H9 (cell line): ENCODE results near the gene SETSIP. TPM values are rescaled to one million over a fixed set of nuclear protein-coding genes. Genes with fewer than 3 reads are reported as not detected.
"Not testable (repeated sequence)": the region's sequence is repeated elsewhere in the genome, so short reads cannot be mapped to it uniquely, and the experiment has no call there.

Experiments
- DNase-seq: peaks from one replicate; pipeline ENCODE4 v3.0.0-alpha.2; 2017
- H2AFZ ChIP-seq: one replicate; pipeline ENCODE4 v1.6.1; 2013; ENCODE audit warnings: mild to moderate bottlenecking, low read length, control low read depth, moderate library complexity
- H2AK5ac ChIP-seq: 2 replicates; pipeline ENCODE4 v1.6.1; 2013; ENCODE audit warnings: low read length, control low read depth, mixed read lengths; ENCODE audit not compliant: insufficient read length
- H2BK120ac ChIP-seq: one replicate; pipeline ENCODE4 v1.6.1; 2013; ENCODE audit warnings: low read depth, mild to moderate bottlenecking, low read length, control low read depth, inconsistent platforms; ENCODE audit not compliant: poor library complexity, severe bottlenecking
- H2BK12ac ChIP-seq: 2 replicates; pipeline ENCODE4 v1.6.1; 2013; ENCODE audit warnings: low read length, control low read depth, mixed read lengths, low read depth; ENCODE audit not compliant: insufficient read length
- H2BK15ac ChIP-seq: 2 replicates; pipeline ENCODE4 v1.6.1; 2013; ENCODE audit warnings: low read depth, low read length, control low read depth
- H2BK20ac ChIP-seq: one replicate; pipeline ENCODE4 v1.6.1; 2013; ENCODE audit warnings: low read depth, mild to moderate bottlenecking, low read length, control low read depth, inconsistent platforms; ENCODE audit not compliant: poor library complexity, severe bottlenecking
- H2BK5ac ChIP-seq: 2 replicates; pipeline ENCODE4 v1.6.1; 2013; ENCODE audit warnings: low read length, control low read depth, mixed read lengths; ENCODE audit not compliant: insufficient read length
- H3K14ac ChIP-seq: 2 replicates; pipeline ENCODE4 v1.6.1; 2013; ENCODE audit warnings: low read length, control low read depth; ENCODE audit not compliant: insufficient read depth
- H3K18ac ChIP-seq: 2 replicates; pipeline ENCODE4 v1.6.1; 2013; ENCODE audit warnings: low read depth, mild to moderate bottlenecking, mixed read lengths, low read length, control low read depth; ENCODE audit not compliant: insufficient read length
- H3K23ac ChIP-seq: 2 replicates; pipeline ENCODE4 v1.6.1; 2013; ENCODE audit warnings: low read length, control low read depth, mixed read lengths, low read depth; ENCODE audit not compliant: insufficient read length
- H3K23me2 ChIP-seq: 2 replicates; pipeline ENCODE4 v1.6.1; 2013; ENCODE audit warnings: low read depth, mild to moderate bottlenecking, mixed read lengths, low read length, control low read depth; ENCODE audit not compliant: insufficient read length, poor library complexity, severe bottlenecking
- H3K27ac ChIP-seq: 2 replicates; pipeline ENCODE4 v1.5.1; 2013; ENCODE audit warnings: low read length, control low read depth, mixed read lengths, low read depth; ENCODE audit not compliant: insufficient read length
- H3K27me3 ChIP-seq: 2 replicates; pipeline ENCODE4 v1.6.1; 2013; ENCODE audit warnings: low read length, control low read depth, inconsistent platforms; ENCODE audit not compliant: insufficient read depth
- H3K4ac ChIP-seq: 2 replicates; pipeline ENCODE4 v1.6.1; 2013; ENCODE audit warnings: low read depth, mild to moderate bottlenecking, control low read depth, inconsistent platforms, low read length, moderate library complexity
- H3K4me1 ChIP-seq: 2 replicates; pipeline ENCODE4 v1.6.1; 2013; ENCODE audit warnings: low read length, control low read depth, inconsistent platforms; ENCODE audit not compliant: insufficient read depth
- H3K4me2 ChIP-seq: 2 replicates; pipeline ENCODE4 v1.6.1; 2013; ENCODE audit warnings: low read length, control low read depth, mixed read lengths; ENCODE audit not compliant: insufficient read length, insufficient read depth
- H3K56ac ChIP-seq: 2 replicates; pipeline ENCODE4 v1.6.1; 2013; ENCODE audit warnings: low read depth, mild to moderate bottlenecking, mixed read lengths, low read length, control low read depth; ENCODE audit not compliant: insufficient read length
- H3K79me1 ChIP-seq: 2 replicates; pipeline ENCODE4 v1.6.1; 2013; ENCODE audit warnings: low read depth, mild to moderate bottlenecking, moderate library complexity, low read length, control low read depth, inconsistent platforms; ENCODE audit not compliant: insufficient read depth, poor library complexity, severe bottlenecking
- H3K79me2 ChIP-seq: 2 replicates; pipeline ENCODE4 v1.6.1; 2013; ENCODE audit warnings: low read length, control low read depth, inconsistent platforms; ENCODE audit not compliant: insufficient read depth
- H3K9ac ChIP-seq: 2 replicates; pipeline ENCODE4 v1.6.1; 2013; ENCODE audit warnings: low read length, control low read depth, mixed read lengths; ENCODE audit not compliant: insufficient read length; ENCODE audit errors: extremely low read depth
- H3K9me3 ChIP-seq: one replicate; pipeline ENCODE4 v1.6.1; 2013; ENCODE audit warnings: low read depth, low read length, inconsistent platforms; ENCODE audit not compliant: control insufficient read depth
- H3T11ph ChIP-seq: one replicate; pipeline ENCODE4 v1.6.1; 2013; ENCODE audit warnings: mild to moderate bottlenecking, low read length, control low read depth, inconsistent platforms
- H4K20me1 ChIP-seq: one replicate; pipeline ENCODE4 v1.6.1; 2013; ENCODE audit not compliant: control insufficient read depth, insufficient read length, insufficient read depth
- H4K5ac ChIP-seq: 2 replicates; pipeline ENCODE4 v1.6.1; 2013; ENCODE audit warnings: low read depth, mild to moderate bottlenecking, mixed read lengths, low read length, control low read depth; ENCODE audit not compliant: insufficient read length
- H4K8ac ChIP-seq: replicated peaks from 2 replicates; pipeline ENCODE4 v1.6.1; 2013; ENCODE audit warnings: low read length, control low read depth, mixed read lengths, low read depth; ENCODE audit not compliant: insufficient read length
- H4K91ac ChIP-seq: 2 replicates; pipeline ENCODE4 v1.6.1; 2013; ENCODE audit warnings: low read depth, mild to moderate bottlenecking, moderate library complexity, mixed read lengths, low read length, control low read depth; ENCODE audit not compliant: insufficient read length
- H3K27ac Mint-ChIP-seq, 3 experiments: 2 replicates in 2 of 3; 3 replicates in 1 of 3; pipeline ENCODE4 v1.8.0; 2020 to 2021; ENCODE audit warnings: mixed read lengths in 3 of 3, mild to moderate bottlenecking in 1 of 3, moderate library complexity in 1 of 3
- H3K27me3 Mint-ChIP-seq: 2 replicates; pipeline ENCODE4 v1.8.0; 2021; ENCODE audit warnings: low read depth, mild to moderate bottlenecking, moderate library complexity, mixed read lengths
- H3K36me3 Mint-ChIP-seq, 3 experiments: 2 replicates in 2 of 3; 3 replicates in 1 of 3; pipeline ENCODE4 v1.8.0; 2020 to 2021; ENCODE audit warnings: low read depth in 3 of 3, mixed read lengths in 3 of 3; ENCODE audit not compliant: insufficient read depth in 1 of 3
- H3K4me1 Mint-ChIP-seq, 2 experiments: 2 replicates each; pipeline ENCODE4 v1.8.0; 2020; ENCODE audit warnings: mixed read lengths in 2 of 2
- H3K4me3 Mint-ChIP-seq, 2 experiments: 2 replicates in 1 of 2; 3 replicates in 1 of 2; pipeline ENCODE4 v1.8.0; 2020 to 2021; ENCODE audit warnings: mild to moderate bottlenecking in 2 of 2, mixed read lengths in 2 of 2, moderate library complexity in 1 of 2
- H3K9me3 Mint-ChIP-seq, 2 experiments: 2 replicates in 1 of 2; 3 replicates in 1 of 2; pipeline ENCODE4 v1.8.0; 2020; ENCODE audit warnings: mild to moderate bottlenecking in 2 of 2, mixed read lengths in 2 of 2, moderate library complexity in 1 of 2
- CTCF ChIP-seq: fragments of 200-600 bp; sonication (generic); conservative IDR thresholded peaks from 3 replicates; pipeline ENCODE4 v1.8.0; 2021; ENCODE audit warnings: antibody characterized with exemption, mild to moderate bottlenecking
- WGBS: extraction: QIAGEN DNeasy Blood & Tissue Kit; methylation state at CpG from one replicate; pipeline ENCODE4 v1.1.7; 2013; ENCODE audit warnings: missing lambda C conversion rate, low lambda C conversion rate, mixed read lengths; ENCODE audit not compliant: insufficient read length; ENCODE audit errors: extremely low coverage; 5-methylcytosine and 5-hydroxymethylcytosine counted together
- total RNA-seq: library from RNA; stranded (reverse); gene quantifications from 2 replicates; pipeline ENCODE4 v1.2.1, GENCODE V29; 2021

Gene SETSIP
- total RNA-seq, 1 experiment from 2014 or later: 0.35 TPM

DNA sequence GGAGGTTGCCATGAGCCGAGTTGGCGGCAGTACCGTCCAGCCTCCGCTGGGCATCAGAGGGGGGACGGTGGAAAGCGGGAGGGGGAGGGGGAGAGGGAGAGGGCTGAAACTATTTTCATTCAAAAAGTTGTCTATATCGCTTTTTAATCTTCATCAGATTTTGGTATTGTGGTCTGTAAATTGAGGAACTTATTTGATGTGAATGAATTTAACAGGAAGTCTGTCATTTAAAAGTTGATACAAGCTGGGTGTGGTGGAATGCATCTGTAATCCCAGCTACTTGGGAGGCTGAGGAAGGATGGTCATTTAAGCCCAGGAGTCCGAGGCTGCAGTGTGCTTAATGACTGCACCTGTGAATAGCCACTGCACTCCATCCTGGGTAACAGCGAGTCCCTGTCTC, 48.4 kb downstream of the SETSIP start:
- Histone ChIP-seq H3K23me2 (peaks cover 11% of the 10 kb centered on the region), H3K23ac (no peak overlapping the region), H2BK15ac (no peak overlapping the region), H3K14ac (no peak overlapping the region), H2BK12ac (no peak overlapping the region), H2AK5ac (no peak overlapping the region), H3K9ac (no peak overlapping the region), H2BK120ac (no peak overlapping the region), H2BK20ac (no peak overlapping the region), H4K8ac (no peak overlapping the region), H3K79me1 (no peaks in the 10 kb centered on the region), H2AFZ (no peak overlapping the region), H4K20me1 (no peaks in the 10 kb centered on the region), H3K4ac (no peak overlapping the region), H3K56ac (no peak overlapping the region), H4K5ac (no peak overlapping the region), H3K27ac (no peak overlapping the region), H3K18ac (no peak overlapping the region), H3K4me1 (no peaks in the 10 kb centered on the region; the same call in 1 of the 2 replicates), H3K27me3 (no peaks in the 10 kb centered on the region; the same call in 1 of the 2 replicates), H2BK5ac (no peak overlapping the region), H3T11ph (no peak overlapping the region), H4K91ac (no peak overlapping the region), H3K79me2 (no peaks in the 10 kb centered on the region), H3K4me2 (no peak overlapping the region), H3K9me3 (no peaks in the 10 kb centered on the region)
- no peak for TF ChIP-seq CTCF
- no peak overlapping the region for H3K4me3 Mint-ChIP-seq
- H3K9me3 Mint-ChIP-seq: peaks cover 15 to 24% of the 10 kb centered on the region in 2 experiments; a peak in 4 of 5 replicates
- WGBS: no CpG with 5 or more reads among the region's 9 CpGs
- peaks cover 11 to 21% (median 17%) of the 10 kb centered on the region in 3 experiments for H3K36me3 Mint-ChIP-seq
- DNase-seq: no peak
- H3K27me3 Mint-ChIP-seq: peaks cover 18% of the 10 kb centered on the region
- peaks cover 12 to 14% of the 10 kb centered on the region in 2 experiments for H3K4me1 Mint-ChIP-seq
- H3K27ac Mint-ChIP-seq: no peak overlapping the region

- not testable (repeated sequence) for H4K91ac ChIP-seq, H4K8ac ChIP-seq, H3K27me3 ChIP-seq, H3K9ac ChIP-seq, H2BK12ac ChIP-seq, H3K27ac Mint-ChIP-seq, H2BK20ac ChIP-seq, H2BK15ac ChIP-seq, H3K4me2 ChIP-seq, H3T11ph ChIP-seq, H3K79me2 ChIP-seq, H3K79me1 ChIP-seq, H3K9me3 ChIP-seq, H2BK120ac ChIP-seq, H4K5ac ChIP-seq, H2BK5ac ChIP-seq, H3K4ac ChIP-seq, DNase-seq, H3K23ac ChIP-seq, H3K4me1 ChIP-seq, H4K20me1 ChIP-seq, H3K56ac ChIP-seq, H2AFZ ChIP-seq, H2AK5ac ChIP-seq, H3K18ac ChIP-seq, H3K14ac ChIP-seq, H3K27ac ChIP-seq, H3K4me3 Mint-ChIP-seq
- Mint-ChIP-seq H3K9me3 (peaks cover 15 to 29% of the 10 kb centered on the region in 2 experiments; a peak in 4 of 5 replicates), H3K4me1 (peaks cover 12 to 14% of the 10 kb centered on the region in 2 experiments), H3K36me3 (peaks cover 11 to 26% (median 17%) of the 10 kb centered on the region in 3 experiments), H3K27me3 (peaks cover 18% of the 10 kb centered on the region)
- WGBS: no CpG with 5 or more reads among the region's 29 CpGs
- H3K23me2 ChIP-seq: peaks cover 11% of the 10 kb centered on the region
Observed at GRCh38 chr1:92026042-92026441, 49.2 kb downstream of the SETSIP start.
